Prostate gland (tissue), 2 donors: ENCODE measurements around the gene LMAN2L. TPM values are rescaled to one million over a fixed set of nuclear protein-coding genes. Genes with fewer than 3 reads are reported as not detected.

Experiments used
- DNase-seq: peaks from one replicate; pipeline ENCODE4 v3.0.0-alpha.2; 2019; ENCODE audit warnings: low spot score
- H3K27ac ChIP-seq, 2 donors: fragments of 200-600 bp; sonication (generic); 2 replicates each; pipeline ENCODE4 v1.5.1; 2017 to 2019
- H3K27me3 ChIP-seq: fragments of 200-600 bp; sonication (generic); replicated peaks from 2 replicates; pipeline ENCODE4 v1.5.1; 2019; ENCODE audit not compliant: insufficient read depth
- H3K36me3 ChIP-seq, 2 donors: fragments of 200-600 bp; sonication (generic); 1 replicate in 1 of 2; 2 replicates in 1 of 2; pipeline versions ENCODE4 v1.5.1 to v1.8.1; 2017 to 2019
- H3K4me1 ChIP-seq: fragments of 200-600 bp; sonication (generic); replicated peaks from 2 replicates; pipeline ENCODE4 v1.5.1; 2019
- H3K4me3 ChIP-seq, 2 donors: fragments of 200-600 bp; sonication (generic); 2 replicates each; pipeline ENCODE4 v1.5.1; 2017 to 2019
- H3K9me3 ChIP-seq: fragments of 200-600 bp; sonication (generic); 2 replicates; pipeline ENCODE4 v1.5.1; 2017
- POLR2A ChIP-seq: fragments of 450-650 bp; IDR thresholded peaks from one replicate; pipeline ENCODE4 v1.6.1; 2016; ENCODE audit warnings: antibody characterized with exemption, mild to moderate bottlenecking
- POLR2AphosphoS5 ChIP-seq: sonication (generic); formaldehyde crosslinking; IDR thresholded peaks from one replicate; pipeline ENCODE4 v1.6.1; 2017; ENCODE audit warnings: antibody characterized with exemption
- WGBS: methylation state at CpG from one replicate; pipeline ENCODE4 v1.1.5; 2018; 5-methylcytosine and 5-hydroxymethylcytosine counted together
- intact Hi-C: fragments of 100-400 bp; cut with DNase I; formaldehyde crosslinking; loops from one replicate; pipeline ENCODE4 v1.14.2; 2022
- total RNA-seq, 2 donors: library from RNA; depleted of rRNA; stranded (reverse); fragments of >200 nt; gene quantifications; one replicate each; pipeline ENCODE4 v1.1.0, GENCODE V29; 2016
- TF ChIP-seq, protein P1 (sequence below), 4 experiments: fragments of 200-600 bp in 2 of 4; fragments of 450-650 bp in 2 of 4; sonication (generic) in 2 of 4; IDR thresholded peaks; 1 replicate in 3 of 4; 2 replicates in 1 of 4; pipeline ENCODE4 v1.5.1; 2016 to 2019; ENCODE audit warnings: antibody characterized with exemption in 4 of 4, mild to moderate bottlenecking in 2 of 4, moderate library complexity in 2 of 4

The LMAN2L gene
- total RNA-seq, 2 donors from 2014 or later: 26.1 to 26.8 TPM

DNA sequence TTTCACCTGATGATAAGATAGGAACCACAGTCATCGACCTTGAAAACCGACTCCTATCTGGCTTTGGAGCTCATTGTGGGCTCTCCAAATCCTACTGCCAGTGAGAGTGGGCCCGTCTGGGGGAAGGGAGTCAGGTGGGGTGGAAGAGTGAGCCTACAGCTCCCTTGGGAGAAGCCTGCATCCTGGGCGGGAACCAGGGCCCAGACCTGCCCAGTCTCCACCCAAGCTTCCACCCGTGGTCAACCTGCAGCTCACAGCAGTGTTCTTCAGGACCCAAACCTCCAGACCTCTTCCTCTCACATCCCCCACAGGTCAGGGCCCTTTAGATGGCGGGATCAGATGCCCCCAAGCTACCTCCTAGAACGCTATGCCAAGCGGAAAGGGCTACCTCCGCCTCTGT lies 40.2 kb downstream of the LMAN2L start:
- no peaks in the 10 kb centered on the region for H3K4me1 ChIP-seq
- no peaks in the 10 kb centered on the region for H3K36me3 ChIP-seq
- H3K27me3 ChIP-seq: no peaks in the 10 kb centered on the region
- no peak for DNase-seq
- TF ChIP-seq, protein P1, sequence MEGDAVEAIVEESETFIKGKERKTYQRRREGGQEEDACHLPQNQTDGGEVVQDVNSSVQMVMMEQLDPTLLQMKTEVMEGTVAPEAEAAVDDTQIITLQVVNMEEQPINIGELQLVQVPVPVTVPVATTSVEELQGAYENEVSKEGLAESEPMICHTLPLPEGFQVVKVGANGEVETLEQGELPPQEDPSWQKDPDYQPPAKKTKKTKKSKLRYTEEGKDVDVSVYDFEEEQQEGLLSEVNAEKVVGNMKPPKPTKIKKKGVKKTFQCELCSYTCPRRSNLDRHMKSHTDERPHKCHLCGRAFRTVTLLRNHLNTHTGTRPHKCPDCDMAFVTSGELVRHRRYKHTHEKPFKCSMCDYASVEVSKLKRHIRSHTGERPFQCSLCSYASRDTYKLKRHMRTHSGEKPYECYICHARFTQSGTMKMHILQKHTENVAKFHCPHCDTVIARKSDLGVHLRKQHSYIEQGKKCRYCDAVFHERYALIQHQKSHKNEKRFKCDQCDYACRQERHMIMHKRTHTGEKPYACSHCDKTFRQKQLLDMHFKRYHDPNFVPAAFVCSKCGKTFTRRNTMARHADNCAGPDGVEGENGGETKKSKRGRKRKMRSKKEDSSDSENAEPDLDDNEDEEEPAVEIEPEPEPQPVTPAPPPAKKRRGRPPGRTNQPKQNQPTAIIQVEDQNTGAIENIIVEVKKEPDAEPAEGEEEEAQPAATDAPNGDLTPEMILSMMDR (IDR thresholded peaks at IDR 0.05): no peak
- TF ChIP-seq POLR2A (no peak), POLR2AphosphoS5 (no peak)
- H3K9me3 ChIP-seq: no peaks in the 10 kb centered on the region
- 89% methylated on average over 9 of the region's 9 CpGs for WGBS
- H3K27ac ChIP-seq: no peak overlapping the region
- intact Hi-C loops: no loop called here
- H3K4me3 ChIP-seq: no peak overlapping the region

DNA sequence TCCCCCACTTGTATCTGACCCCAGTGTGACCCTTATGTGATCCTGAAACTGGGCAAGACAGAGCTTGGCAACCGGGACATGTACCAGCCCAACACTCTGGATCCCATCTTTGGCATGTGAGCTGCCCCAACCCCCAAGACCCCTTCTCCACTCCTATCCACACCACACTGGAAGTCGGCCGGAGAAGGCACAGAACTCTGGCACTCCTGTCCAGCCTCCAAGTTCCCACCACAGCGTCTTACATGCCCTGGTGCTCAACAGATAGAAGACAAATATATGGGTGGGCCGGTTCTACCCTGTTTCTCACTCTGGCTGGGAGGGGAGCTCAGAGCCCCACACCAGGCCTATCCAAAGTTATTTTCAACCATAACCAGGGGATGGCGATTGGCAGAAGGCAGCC lies 40.8 kb downstream of the LMAN2L start:
- no peaks in the 10 kb centered on the region for H3K27me3 ChIP-seq
- H3K4me3 ChIP-seq: no peak overlapping the region
- intact Hi-C loops: no loop called here
- no peak for DNase-seq
- no peaks in the 10 kb centered on the region for H3K36me3 ChIP-seq
- H3K27ac ChIP-seq: no peak overlapping the region
- no peaks in the 10 kb centered on the region for H3K9me3 ChIP-seq
- H3K4me1 ChIP-seq: no peaks in the 10 kb centered on the region
- no peak for TF ChIP-seq POLR2AphosphoS5
- TF ChIP-seq, protein P1 (IDR thresholded peaks at IDR 0.05): no peak
- TF ChIP-seq POLR2A: no peak
- WGBS: 90% methylated on average over 6 of the region's 6 CpGs

DNA sequence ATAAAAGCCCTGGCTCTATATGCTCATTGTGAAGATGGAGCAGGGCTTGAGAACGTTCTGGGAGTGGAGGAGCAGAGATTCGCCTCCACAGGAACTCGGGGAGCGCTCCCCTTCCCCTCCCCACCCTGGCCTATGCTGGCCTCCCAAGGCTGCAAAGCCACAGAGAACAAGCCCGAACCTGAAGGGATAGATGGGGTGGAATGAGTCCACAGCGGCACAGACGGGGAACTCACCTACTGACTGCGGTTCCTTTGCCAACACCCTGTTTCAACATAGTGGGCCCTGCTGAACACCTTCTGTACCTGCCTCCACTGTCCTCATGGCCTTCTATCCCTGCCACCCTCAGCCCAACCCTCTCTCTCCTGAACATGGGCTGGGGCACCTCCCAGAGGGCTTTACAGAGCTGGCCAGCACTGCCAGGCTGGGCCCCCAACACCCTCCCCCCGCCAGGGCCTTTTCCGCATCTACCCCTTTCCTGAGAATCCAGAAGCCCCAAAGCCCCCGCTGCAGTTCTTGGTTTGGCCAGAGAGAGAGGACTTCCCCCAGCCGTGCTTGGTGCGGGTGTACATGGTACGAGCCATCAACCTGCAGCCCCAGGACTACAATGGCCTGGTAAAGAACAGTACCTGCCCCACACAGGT lies 41.5 kb downstream of the LMAN2L start:
- Histone ChIP-seq H3K36me3 (no peaks in the 10 kb centered on the region), H3K4me1 (no peaks in the 10 kb centered on the region), H3K4me3 (no peak overlapping the region), H3K27me3 (no peaks in the 10 kb centered on the region), H3K9me3 (no peaks in the 10 kb centered on the region), H3K27ac (no peak overlapping the region)
- 74% methylated on average over 13 of the region's 14 CpGs for WGBS
- intact Hi-C loops: no loop called here
- TF ChIP-seq, protein P1 (IDR thresholded peaks at IDR 0.05): no peak
- TF ChIP-seq POLR2A (no peak), POLR2AphosphoS5 (no peak)
- DNase-seq: peak; percentile 36

DNA sequence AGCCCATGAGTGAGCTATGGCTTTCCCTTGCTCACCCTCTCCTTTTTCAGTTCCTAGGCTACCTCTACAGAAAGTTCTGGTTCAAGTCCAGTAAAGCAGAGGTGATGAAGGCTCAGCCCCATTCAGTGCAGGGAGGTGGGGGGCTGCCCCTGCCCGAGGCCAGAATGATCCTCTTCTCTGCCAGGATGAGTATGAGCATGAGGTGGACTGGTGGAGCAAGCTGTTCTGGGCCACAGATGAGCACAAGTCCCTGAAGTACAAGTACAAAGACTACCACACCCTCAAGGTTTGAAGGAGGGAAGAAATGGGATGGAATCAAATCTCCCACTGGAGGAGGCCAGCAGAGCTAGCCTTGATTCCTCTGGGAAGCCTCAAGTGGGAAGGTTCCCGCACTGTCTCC lies 42.4 kb downstream of the LMAN2L start:
- no peaks in the 10 kb centered on the region for H3K36me3 ChIP-seq
- H3K9me3 ChIP-seq: no peaks in the 10 kb centered on the region
- no peaks in the 10 kb centered on the region for H3K4me1 ChIP-seq
- H3K4me3 ChIP-seq: no peak overlapping the region
- intact Hi-C loops: no loop called here
- TF ChIP-seq, protein P1 (IDR thresholded peaks at IDR 0.05): no peak
- TF ChIP-seq POLR2AphosphoS5: no peak
- TF ChIP-seq POLR2A: no peak
- WGBS: 70% methylated on average over 2 of the region's 2 CpGs
- H3K27me3 ChIP-seq: no peaks in the 10 kb centered on the region
- no peak overlapping the region for H3K27ac ChIP-seq
- DNase-seq: no peak

DNA sequence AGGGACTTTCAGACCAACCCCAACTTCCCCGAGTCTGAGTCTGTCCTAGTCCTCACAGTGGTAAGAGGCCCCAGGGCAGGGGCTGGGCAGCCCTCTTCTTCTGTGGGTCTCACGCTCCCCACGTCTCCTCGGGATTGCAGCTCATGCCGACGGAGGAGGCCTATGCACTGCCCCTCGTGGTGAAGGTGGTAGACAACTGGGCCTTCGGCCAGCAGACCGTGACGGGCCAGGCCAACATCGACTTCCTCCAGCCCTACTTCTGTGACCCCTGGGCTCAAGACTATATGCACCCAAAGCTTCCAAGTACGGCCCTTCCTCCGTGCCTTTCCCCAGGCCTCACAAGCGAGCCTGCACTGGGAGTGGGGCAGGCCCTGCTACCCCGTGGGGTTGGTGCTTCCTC lies 44.3 kb downstream of the LMAN2L start:
- H3K36me3 ChIP-seq: no peaks in the 10 kb centered on the region
- H3K4me1 ChIP-seq: no peaks in the 10 kb centered on the region
- TF ChIP-seq, protein P1 (IDR thresholded peaks at IDR 0.05): no peak
- TF ChIP-seq POLR2A: no peak
- TF ChIP-seq POLR2AphosphoS5: no peak
- H3K27me3 ChIP-seq: no peaks in the 10 kb centered on the region
- H3K27ac ChIP-seq: no peak overlapping the region
- WGBS: 79% methylated on average over 14 of the region's 15 CpGs
- DNase-seq: no peak
- H3K9me3 ChIP-seq: no peaks in the 10 kb centered on the region
- H3K4me3 ChIP-seq: no peak overlapping the region
- intact Hi-C loops: no loop called here
